GM12878 (cell line): ENCODE results near the gene FATE1. TPM values are rescaled to one million over a fixed set of nuclear protein-coding genes. Genes with fewer than 3 reads are reported as not detected.

ENCODE experiments used
- ATAC-seq: fragments of 200-7000 bp; cut with Tn5 transposase; 3 replicates; pipeline ENCODE4 v1.9.1; 2020; ENCODE audit warnings: mild to moderate bottlenecking, moderate library complexity
- BruUV-seq: library from RNA; stranded (reverse); fragments of 400-500 nt; replicated peaks from 2 replicates; lab custom pipeline; 2021; lab: Mats Ljungman, UMichigan
- CTCF ChIA-PET: fragments of 300-600 bp; sonication (Branson Sonifier 250); formaldehyde crosslinking; extraction: SDS; loops from one replicate; lab custom pipeline; 2021; ENCODE audit warnings: inconsistent platforms; lab: Yijun Ruan, JAX
- POLR2A ChIA-PET: fragments of 350-600 bp; formaldehyde crosslinking; extraction: SDS; loops from one replicate; lab custom pipeline; 2021; ENCODE audit warnings: inconsistent platforms; lab: Charles Lee
- RAD21 ChIA-PET: fragments of 300-600 bp; sonication (Branson Sonifier 250); formaldehyde crosslinking; loops from one replicate; lab custom pipeline; 2023; ENCODE audit warnings: antibody characterized with exemption; ENCODE audit not compliant: unreplicated experiment; lab: Charles Lee
- SMC1A ChIA-PET: fragments of 300-600 bp; sonication (Branson Sonifier 250); formaldehyde crosslinking; loops from one replicate; lab custom pipeline; 2023; ENCODE audit not compliant: unreplicated experiment, uncharacterized antibody; lab: Charles Lee
- DNase-seq: peaks from one replicate; pipeline ENCODE4 v3.0.0-alpha.2; 2011; ENCODE audit warnings: low read depth, low spot score
- FAIRE-seq: peaks from 3 replicates; lab custom pipeline; 2011; peaks lifted over from hg19 to GRCh38; lab: Jason Lieb, UNC
- H2AFZ ChIP-seq: 2 replicates; pipeline ENCODE4 v1.6.0; 2011; ENCODE audit warnings: low read depth, low read length, control low read depth; ENCODE audit not compliant: control insufficient read depth
- H3K27ac ChIP-seq: 2 replicates; pipeline ENCODE4 v1.5.1; 2011; ENCODE audit warnings: control low read depth; ENCODE audit not compliant: control insufficient read depth, insufficient read depth
- H3K27me3 ChIP-seq, 2 experiments: replicated peaks in 1 of 2; 2 replicates each; pipeline versions ENCODE4 v1.6.0 to v1.6.1; 2011; ENCODE audit warnings: low read length in 1 of 2; ENCODE audit not compliant: control insufficient read depth in 2 of 2, insufficient read depth in 2 of 2
- H3K36me3 ChIP-seq, 2 experiments: 2 replicates each; pipeline ENCODE4 v1.5.1; 2011; ENCODE audit warnings: low read length in 1 of 2; ENCODE audit not compliant: control insufficient read depth in 2 of 2, insufficient read depth in 2 of 2
- H3K4me1 ChIP-seq: 2 replicates; pipeline ENCODE4 v1.6.1; 2011; ENCODE audit warnings: mild to moderate bottlenecking, low read length, moderate library complexity, mixed read lengths; ENCODE audit not compliant: control insufficient read depth, insufficient read depth
- H3K4me2 ChIP-seq: 2 replicates; pipeline ENCODE4 v1.6.0; 2011; ENCODE audit warnings: control low read depth; ENCODE audit not compliant: control insufficient read depth, insufficient read depth
- H3K4me3 ChIP-seq: fragments of 200-600 bp; sonication (generic); 2 replicates; pipeline ENCODE4 v1.5.1; 2016
- H3K79me2 ChIP-seq: 2 replicates; pipeline ENCODE4 v1.6.0; 2011; ENCODE audit warnings: low read length; ENCODE audit not compliant: control insufficient read depth, insufficient read depth
- H3K9ac ChIP-seq: 2 replicates; pipeline ENCODE4 v1.8.0; 2011; ENCODE audit warnings: low read length, control low read depth, mixed read lengths; ENCODE audit not compliant: control insufficient read depth, insufficient read depth
- H3K9me3 ChIP-seq: replicated peaks from 3 replicates; pipeline ENCODE4 v1.5.1; 2011; ENCODE audit warnings: mild to moderate bottlenecking, low read length; ENCODE audit not compliant: control insufficient read depth, insufficient read depth
- H4K20me1 ChIP-seq: 2 replicates; pipeline ENCODE4 v1.6.0; 2011; ENCODE audit not compliant: control insufficient read depth, insufficient read depth
- BMI1 ChIP-seq: fragments of 450-650 bp; IDR thresholded peaks from 2 replicates; pipeline ENCODE4 v1.6.1; 2016; ENCODE audit warnings: mild to moderate bottlenecking, moderate library complexity, borderline replicate concordance
- NFXL1 ChIP-seq: fragments of 450-650 bp; IDR thresholded peaks from 2 replicates; pipeline ENCODE4 v1.6.1; 2017; ENCODE audit warnings: antibody characterized with exemption, mild to moderate bottlenecking, borderline replicate concordance
- NR2F1 ChIP-seq: fragments of 450-650 bp; conservative IDR thresholded peaks from 2 replicates; pipeline ENCODE4 v1.6.1; 2017; ENCODE audit warnings: mild to moderate bottlenecking
- RFX5 ChIP-seq: IDR thresholded peaks from 2 replicates; pipeline ENCODE4 v1.6.1; 2011; ENCODE audit warnings: low read depth, low read length, improper control_type of control experiment
- WGBS: methylation state at CpG from one replicate; pipeline ENCODE4 v1.1.6; 2016; ENCODE audit warnings: low lambda C conversion rate; ENCODE audit not compliant: insufficient replicate concordance, insufficient coverage; ENCODE audit errors: missing lambda C conversion rate; 5-methylcytosine and 5-hydroxymethylcytosine counted together
- in situ Hi-C: fragments of 300-500 bp; cut with MboI; formaldehyde crosslinking; loops from 9 replicates; pipeline ENCODE4 v1.14.3; 2018; ENCODE audit warnings: mixed read lengths
- intact Hi-C: fragments of 100-400 bp; cut with micrococcal nuclease; formaldehyde crosslinking; loops from one replicate; pipeline ENCODE4 v1.14.2; 2022; ENCODE audit not compliant: unreplicated experiment
- polyA plus RNA-seq, 11 experiments: library from polyadenylated mRNA; depleted of rRNA in 4 of 11; unstranded in 6 of 11; stranded (reverse) in 5 of 11; fragments of >200 nt; fragmentation: Nextera tagmentation in 4 of 11; fragmentation: Illumina TruSeq in 1 of 11; extraction: Ambion mirVana in 4 of 11; extraction: Trizol in 1 of 11; gene quantifications; 1 replicate in 1 of 11; 2 replicates in 10 of 11; pipeline versions ENCODE4 v1.2.1 to v1.2.3, GENCODE V29; 2011 to 2016; ENCODE audit warnings: inconsistent platforms in 2 of 11, missing spikeins in 2 of 11, low read depth in 1 of 11
- total RNA-seq, 4 experiments: library from RNA; depleted of rRNA in 3 of 4; stranded (reverse); fragments of >200 nt in 3 of 4; fragmentation: Illumina TruSeq in 1 of 4; extraction: Trizol in 1 of 4; gene quantifications; 2 replicates each; pipeline versions ENCODE4 v1.2.1 to v1.2.3, GENCODE V29; 2013 to 2021

The FATE1 gene
- total and polyA plus RNA-seq, 10 of the 15 experiments (the other 5 are each of a cell fraction or from before 2014, with no cell fraction given), result 0.26 to 0.28 TPM; not detected in 8

DNA sequence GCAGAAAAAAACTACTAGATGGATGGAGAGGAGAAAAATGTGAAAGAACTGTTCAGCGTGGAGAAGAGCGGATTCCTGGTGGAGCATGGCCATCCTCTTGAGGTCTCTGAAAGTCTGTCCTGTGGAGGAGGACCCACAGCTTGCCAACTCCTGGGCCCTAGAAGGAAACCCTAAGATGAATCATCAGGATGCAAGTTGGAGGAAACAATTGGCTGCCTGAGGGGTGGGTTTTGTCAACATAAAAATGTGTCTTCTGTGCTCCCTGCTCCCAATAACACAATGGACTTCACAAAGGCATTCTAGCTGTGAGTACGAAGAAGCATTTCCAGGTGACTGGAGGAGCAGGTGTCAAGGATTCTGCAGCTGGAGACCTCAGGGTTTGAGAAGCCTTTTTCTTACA lies 55.9 kb downstream of the FATE1 start:
- DNase-seq, result no peak
- TF ChIP-seq BMI1, result no peak
- no peak for TF ChIP-seq NR2F1
- no peak for TF ChIP-seq NFXL1
- TF ChIP-seq RFX5, result no peak
- intact Hi-C loops (no loop called here), in situ Hi-C loops (no loop called here)
- POLR2A ChIA-PET, result no interaction called here
- no peak for FAIRE-seq
- Histone ChIP-seq H3K4me2 (no peak overlapping the region), H3K36me3 (no peaks in the 10 kb centered on the region), H4K20me1 (no peaks in the 10 kb centered on the region), H3K4me1 (no peaks in the 10 kb centered on the region), H3K9ac (no peak overlapping the region), H3K9me3 (no peaks in the 10 kb centered on the region), H3K27ac (no peak overlapping the region), H3K79me2 (no peaks in the 10 kb centered on the region), H2AFZ (no peak overlapping the region), H3K27me3 (no peaks in the 10 kb centered on the region; a peak in 1 of 4 replicates), H3K4me3 (no peak overlapping the region)
- RAD21 ChIA-PET, result no interaction called here
- SMC1A ChIA-PET, result no interaction called here
- CTCF ChIA-PET, result no interaction called here
- BruUV-seq, result no TSS peak
- WGBS, result 15% methylated on average over 3 of the region's 3 CpGs
- no peak for ATAC-seq

Other genes with a start within 250 kb of the FATE1 start
- gene PASD1, start 152.4 kb upstream of the FATE1 start, total RNA-seq (2014; rRNA removed), result under 0.01 TPM in 1 of 2 replicates, not detected in the other
- gene PASD1, start 152.4 kb upstream of the FATE1 start, total RNA-seq (2014; rRNA removed; fragmentation: Illumina TruSeq; extraction: Trizol), result not detected in 2 replicates
- not detected in 2 replicates for gene PASD1, start 152.4 kb upstream of the FATE1 start, total RNA-seq (2021)
- not detected in 2 replicates for gene PASD1, start 152.4 kb upstream of the FATE1 start, polyA plus RNA-seq (2011; rRNA removed)
- 0.01 TPM in 1 of 2 replicates, not detected in the other for gene PASD1, start 152.4 kb upstream of the FATE1 start, polyA plus RNA-seq (2014; fragmentation: Illumina TruSeq; extraction: Trizol)
- not detected for gene PASD1, start 152.4 kb upstream of the FATE1 start, polyA plus RNA-seq (2014; fragmentation: Nextera tagmentation; extraction: Ambion mirVana)
- not detected in 2 replicates for gene PASD1, start 152.4 kb upstream of the FATE1 start, polyA plus RNA-seq (2014; rRNA removed)
- gene PASD1, start 152.4 kb upstream of the FATE1 start, polyA plus RNA-seq (2016; fragmentation: Nextera tagmentation; extraction: Ambion mirVana), result not detected
- gene PRRG3, start 20.6 kb upstream of the FATE1 start, total RNA-seq (2014; rRNA removed), result not detected in 2 replicates
- not detected in 2 replicates for gene PRRG3, start 20.6 kb upstream of the FATE1 start, total RNA-seq (2014; rRNA removed; fragmentation: Illumina TruSeq; extraction: Trizol)
- not detected in 2 replicates for gene PRRG3, start 20.6 kb upstream of the FATE1 start, total RNA-seq (2021)
- gene PRRG3, start 20.6 kb upstream of the FATE1 start, polyA plus RNA-seq (2011; rRNA removed), result not detected in 2 replicates
- gene PRRG3, start 20.6 kb upstream of the FATE1 start, polyA plus RNA-seq (2014; fragmentation: Illumina TruSeq; extraction: Trizol), result not detected in 2 replicates
- gene PRRG3, start 20.6 kb upstream of the FATE1 start, polyA plus RNA-seq (2014; fragmentation: Nextera tagmentation; extraction: Ambion mirVana), result under 1 TPM in 1 of 2 experiments, not detected in 1; under 0.01 TPM
- not detected in 2 replicates for gene PRRG3, start 20.6 kb upstream of the FATE1 start, polyA plus RNA-seq (2014; rRNA removed)
- gene PRRG3, start 20.6 kb upstream of the FATE1 start, polyA plus RNA-seq (2016; fragmentation: Nextera tagmentation; extraction: Ambion mirVana), result not detected
- not detected in 2 replicates for gene CNGA2, start 18.7 kb downstream of the FATE1 start, total RNA-seq (2014; rRNA removed)
- not detected in 2 replicates for gene CNGA2, start 18.7 kb downstream of the FATE1 start, total RNA-seq (2014; rRNA removed; fragmentation: Illumina TruSeq; extraction: Trizol)
- not detected in 2 replicates for gene CNGA2, start 18.7 kb downstream of the FATE1 start, total RNA-seq (2021)
- not detected in 2 replicates for gene CNGA2, start 18.7 kb downstream of the FATE1 start, polyA plus RNA-seq (2011; rRNA removed)
- not detected in 2 replicates for gene CNGA2, start 18.7 kb downstream of the FATE1 start, polyA plus RNA-seq (2014; fragmentation: Illumina TruSeq; extraction: Trizol)
- not detected for gene CNGA2, start 18.7 kb downstream of the FATE1 start, polyA plus RNA-seq (2014; fragmentation: Nextera tagmentation; extraction: Ambion mirVana)
- gene CNGA2, start 18.7 kb downstream of the FATE1 start, polyA plus RNA-seq (2014; rRNA removed), result not detected in 2 replicates
- not detected for gene CNGA2, start 18.7 kb downstream of the FATE1 start, polyA plus RNA-seq (2016; fragmentation: Nextera tagmentation; extraction: Ambion mirVana)
- gene MAGEA4, start 196.9 kb downstream of the FATE1 start, total RNA-seq (2014; rRNA removed), result not detected in 2 replicates
- gene MAGEA4, start 196.9 kb downstream of the FATE1 start, total RNA-seq (2014; rRNA removed; fragmentation: Illumina TruSeq; extraction: Trizol), result not detected in 2 replicates
- not detected in 2 replicates for gene MAGEA4, start 196.9 kb downstream of the FATE1 start, total RNA-seq (2021)
- 0.06 TPM in 1 of 2 replicates, not detected in the other for gene MAGEA4, start 196.9 kb downstream of the FATE1 start, polyA plus RNA-seq (2011; rRNA removed)
- gene MAGEA4, start 196.9 kb downstream of the FATE1 start, polyA plus RNA-seq (2014; fragmentation: Illumina TruSeq; extraction: Trizol), result not detected in 2 replicates
- not detected for gene MAGEA4, start 196.9 kb downstream of the FATE1 start, polyA plus RNA-seq (2014; fragmentation: Nextera tagmentation; extraction: Ambion mirVana)
- not detected in 2 replicates for gene MAGEA4, start 196.9 kb downstream of the FATE1 start, polyA plus RNA-seq (2014; rRNA removed)
- gene MAGEA4, start 196.9 kb downstream of the FATE1 start, polyA plus RNA-seq (2016; fragmentation: Nextera tagmentation; extraction: Ambion mirVana), result not detected